Measurements from ENCODE around the gene LINGO3. TPM values are rescaled to one million over a fixed set of nuclear protein-coding genes. Genes with fewer than 3 reads are reported as not detected.

LINGO3 gene
- total and polyA plus RNA-seq, 10 of the 15 experiments (the other 5 are each of a cell fraction or from before 2014, with no cell fraction given) = 0.09 to 2.0 (median 0.40) TPM; not detected in 5

DNA sequence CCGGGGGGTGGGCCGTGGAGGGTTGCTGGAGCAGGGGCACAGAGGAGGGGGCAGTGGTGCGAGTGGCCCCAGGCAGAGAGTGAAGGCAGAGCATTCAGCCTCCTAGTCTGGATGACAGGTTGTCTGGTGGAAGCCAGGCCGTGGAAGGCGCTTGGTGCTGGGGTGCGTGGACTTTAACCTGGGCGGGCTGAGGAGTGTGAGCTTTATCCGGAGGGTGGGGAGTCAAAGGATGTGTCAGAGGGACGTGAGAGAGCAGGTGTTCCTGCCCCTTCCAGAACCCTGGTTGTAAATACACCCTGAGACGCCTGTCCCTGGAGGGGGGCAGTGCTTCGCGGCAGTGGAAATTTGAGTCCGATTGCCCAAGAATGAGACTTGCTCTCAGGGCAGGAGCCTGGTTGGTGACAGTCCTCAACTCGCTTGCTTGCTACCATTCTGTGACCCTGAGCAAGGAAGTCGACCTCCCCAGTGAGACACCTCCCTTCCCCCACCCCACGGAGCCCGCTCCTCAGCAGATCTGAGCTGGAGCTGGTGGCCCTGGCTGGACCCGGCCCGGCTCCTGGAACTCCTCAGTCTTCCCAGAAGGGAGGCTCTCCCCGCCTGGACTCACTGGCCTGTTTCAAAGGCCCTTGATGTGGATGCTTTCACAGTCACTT is 22.8 kb upstream of the LINGO3 start:
- no peak overlapping the region for H3K4me3 ChIP-seq
- POLR2A ChIA-PET = interaction anchor here (0.7 kb wide), 1 partner anchor 105 kb away, joined by 3 read pairs; no protein-coding TSS in a partner anchor
- TF ChIP-seq, protein P1, sequence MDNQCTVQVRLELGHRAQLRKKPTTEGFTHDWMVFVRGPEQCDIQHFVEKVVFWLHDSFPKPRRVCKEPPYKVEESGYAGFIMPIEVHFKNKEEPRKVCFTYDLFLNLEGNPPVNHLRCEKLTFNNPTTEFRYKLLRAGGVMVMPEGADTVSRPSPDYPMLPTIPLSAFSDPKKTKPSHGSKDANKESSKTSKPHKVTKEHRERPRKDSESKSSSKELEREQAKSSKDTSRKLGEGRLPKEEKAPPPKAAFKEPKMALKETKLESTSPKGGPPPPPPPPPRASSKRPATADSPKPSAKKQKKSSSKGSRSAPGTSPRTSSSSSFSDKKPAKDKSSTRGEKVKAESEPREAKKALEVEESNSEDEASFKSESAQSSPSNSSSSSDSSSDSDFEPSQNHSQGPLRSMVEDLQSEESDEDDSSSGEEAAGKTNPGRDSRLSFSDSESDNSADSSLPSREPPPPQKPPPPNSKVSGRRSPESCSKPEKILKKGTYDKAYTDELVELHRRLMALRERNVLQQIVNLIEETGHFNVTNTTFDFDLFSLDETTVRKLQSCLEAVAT (IDR thresholded peaks at IDR 0.05) = 0 out of 2 replicates have a peak, but pooled peaks have one; percentile 41
- no peak for TF ChIP-seq MXI1 (IDR thresholded peaks at IDR 0.05; ENCODE audit: low read depth, low read length)

DNA sequence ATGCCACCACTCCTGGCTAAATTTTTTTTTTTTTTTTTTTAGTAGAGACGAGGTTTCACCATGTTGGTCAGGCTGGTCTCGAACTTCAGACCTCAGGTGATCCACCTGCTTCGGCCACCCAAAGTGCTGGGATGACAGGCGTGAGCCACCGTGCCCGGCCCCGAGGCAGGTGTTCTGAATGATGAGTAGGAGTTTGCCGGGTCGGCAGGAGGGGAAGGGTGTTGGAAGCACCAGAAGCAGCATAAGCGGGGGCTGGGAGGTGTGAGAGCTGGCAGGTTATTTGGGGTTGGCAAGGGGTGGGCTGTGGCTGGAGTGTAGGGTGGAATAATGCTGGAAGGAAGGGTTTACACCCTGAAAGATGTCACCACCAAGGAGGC is 22.3 kb upstream of the LINGO3 start:
- no peak for FAIRE-seq
- ChIA-PET SMC1A (ENCODE audit: uncharacterized antibody, unreplicated experiment) (interaction anchor here (1.1 kb wide), 1 partner anchor 91 kb away, joined by 3 read pairs; no protein-coding TSS in a partner anchor), POLR2A (interaction anchor here (0.5 to 0.7 kb wide), 3 partner anchors 27 to 679 kb away, joined by 3 to 6 read pairs (median 4); no protein-coding TSS in a partner anchor), CTCF (interaction anchor here (0.6 to 1.2 kb wide), 3 partner anchors 62 to 433 kb away, joined by 3 read pairs; no protein-coding TSS in a partner anchor), RAD21 (ENCODE audit: unreplicated experiment) (interaction anchor here (0.7 kb wide), 1 partner anchor 385 kb away, joined by 4 read pairs; no protein-coding TSS in a partner anchor)
- 88% methylated on average over 9 of the region's 10 CpGs for WGBS (ENCODE audit: insufficient coverage, insufficient replicate concordance, low lambda C conversion rate, missing lambda C conversion rate)
- no TSS peak for BruUV-seq (replicated peaks)
- no peak for ATAC-seq
- Histone ChIP-seq H3K36me3 (ENCODE audit: control insufficient read depth in 2 of 2, insufficient read depth in 2 of 2, low read length in 1 of 2) (peaks cover 0 to 1% of the 10 kb centered on the region in 2 experiments; a peak in 3 of 4 replicates), H3K27ac (ENCODE audit: control insufficient read depth, insufficient read depth) (no peak overlapping the region), H3K79me2 (ENCODE audit: control insufficient read depth, insufficient read depth, low read length) (peaks cover 53% of the 10 kb centered on the region), H3K27me3 (replicated peaks in 1 of 2; ENCODE audit: control insufficient read depth in 2 of 2, insufficient read depth in 2 of 2, low read length in 1 of 2) (no peaks in the 10 kb centered on the region), H3K4me2 (ENCODE audit: control insufficient read depth, insufficient read depth) (peak overlapping the region; percentile 41; the same call in 1 of the 2 replicates), H3K9ac (ENCODE audit: control insufficient read depth, insufficient read depth, low read length) (no peak overlapping the region), H3K9me3 (replicated peaks; ENCODE audit: control insufficient read depth, insufficient read depth, low read length) (no peaks in the 10 kb centered on the region; the same call in 2 of the 3 replicates), H3K4me1 (ENCODE audit: control insufficient read depth, insufficient read depth, low read length) (peaks cover 22% of the 10 kb centered on the region), H2AFZ (ENCODE audit: control insufficient read depth, low read depth, low read length) (no peak overlapping the region), H4K20me1 (ENCODE audit: control insufficient read depth, insufficient read depth) (0 out of 2 replicates have a peak, but pooled peaks cover 3% of the 10 kb centered on the region), H3K4me3 (no peak overlapping the region)
- in situ Hi-C loops (cut with MboI) = no loop called here
- DNase-seq (ENCODE audit: low read depth, low spot score) = no peak
- intact Hi-C loops (cut with micrococcal nuclease; ENCODE audit: unreplicated experiment) = no loop called here
- TF ChIP-seq MEF2B (IDR thresholded peaks at IDR 0.05; ENCODE audit: partially characterized antibody, poor library complexity, severe bottlenecking) = no peak
- no peak for TF ChIP-seq STAT3 (IDR thresholded peaks at IDR 0.05; ENCODE audit: low read depth, low read length)
- TF ChIP-seq SIX5 (IDR thresholded peaks at IDR 0.05; ENCODE audit: low read depth, low read length, severe bottlenecking) = no peak
- TF ChIP-seq, protein P2, sequence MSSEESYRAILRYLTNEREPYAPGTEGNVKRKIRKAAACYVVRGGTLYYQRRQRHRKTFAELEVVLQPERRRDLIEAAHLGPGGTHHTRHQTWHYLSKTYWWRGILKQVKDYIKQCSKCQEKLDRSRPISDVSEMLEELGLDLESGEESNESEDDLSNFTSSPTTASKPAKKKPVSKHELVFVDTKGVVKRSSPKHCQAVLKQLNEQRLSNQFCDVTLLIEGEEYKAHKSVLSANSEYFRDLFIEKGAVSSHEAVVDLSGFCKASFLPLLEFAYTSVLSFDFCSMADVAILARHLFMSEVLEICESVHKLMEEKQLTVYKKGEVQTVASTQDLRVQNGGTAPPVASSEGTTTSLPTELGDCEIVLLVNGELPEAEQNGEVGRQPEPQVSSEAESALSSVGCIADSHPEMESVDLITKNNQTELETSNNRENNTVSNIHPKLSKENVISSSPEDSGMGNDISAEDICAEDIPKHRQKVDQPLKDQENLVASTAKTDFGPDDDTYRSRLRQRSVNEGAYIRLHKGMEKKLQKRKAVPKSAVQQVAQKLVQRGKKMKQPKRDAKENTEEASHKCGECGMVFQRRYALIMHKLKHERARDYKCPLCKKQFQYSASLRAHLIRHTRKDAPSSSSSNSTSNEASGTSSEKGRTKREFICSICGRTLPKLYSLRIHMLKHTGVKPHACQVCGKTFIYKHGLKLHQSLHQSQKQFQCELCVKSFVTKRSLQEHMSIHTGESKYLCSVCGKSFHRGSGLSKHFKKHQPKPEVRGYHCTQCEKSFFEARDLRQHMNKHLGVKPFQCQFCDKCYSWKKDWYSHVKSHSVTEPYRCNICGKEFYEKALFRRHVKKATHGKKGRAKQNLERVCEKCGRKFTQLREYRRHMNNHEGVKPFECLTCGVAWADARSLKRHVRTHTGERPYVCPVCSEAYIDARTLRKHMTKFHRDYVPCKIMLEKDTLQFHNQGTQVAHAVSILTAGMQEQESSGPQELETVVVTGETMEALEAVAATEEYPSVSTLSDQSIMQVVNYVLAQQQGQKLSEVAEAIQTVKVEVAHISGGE (CRISPR knock-in tag; IDR thresholded peaks at IDR 0.05) = no peak
- no peak for TF ChIP-seq MYC (IDR thresholded peaks at IDR 0.05; ENCODE audit: insufficient read depth, insufficient read length, insufficient replicate concordance, low read length, severe bottlenecking)
- no peak for TF ChIP-seq ZNF24 (IDR thresholded peaks at IDR 0.05)
- TF ChIP-seq MTA3 (IDR thresholded peaks at IDR 0.05; ENCODE audit: borderline replicate concordance, low read length) = no peak

More for the DNA sequence above, 22.8 kb upstream of the LINGO3 start:
- Histone ChIP-seq H4K20me1 (ENCODE audit: control insufficient read depth, insufficient read depth) (0 out of 2 replicates have a peak, but pooled peaks cover 3% of the 10 kb centered on the region), H3K4me1 (ENCODE audit: control insufficient read depth, insufficient read depth, low read length) (peaks cover 17% of the 10 kb centered on the region), H3K27me3 (replicated peaks in 1 of 2; ENCODE audit: control insufficient read depth in 2 of 2, insufficient read depth in 2 of 2, low read length in 1 of 2) (no peaks in the 10 kb centered on the region), H3K79me2 (ENCODE audit: control insufficient read depth, insufficient read depth, low read length) (peaks cover 51% of the 10 kb centered on the region), H3K36me3 (ENCODE audit: control insufficient read depth in 2 of 2, insufficient read depth in 2 of 2, low read length in 1 of 2) (peaks cover 0 to 1% of the 10 kb centered on the region in 2 experiments; a peak in 3 of 4 replicates), H3K27ac (ENCODE audit: control insufficient read depth, insufficient read depth) (no peak overlapping the region), H3K9ac (ENCODE audit: control insufficient read depth, insufficient read depth, low read length) (no peak overlapping the region), H3K9me3 (replicated peaks; ENCODE audit: control insufficient read depth, insufficient read depth, low read length) (no peaks in the 10 kb centered on the region; the same call in 2 of the 3 replicates), H2AFZ (ENCODE audit: control insufficient read depth, low read depth, low read length) (no peak overlapping the region), H3K4me2 (ENCODE audit: control insufficient read depth, insufficient read depth) (peak overlapping the region; percentile 41; the same call in 1 of the 2 replicates)
- intact Hi-C loops (cut with micrococcal nuclease; ENCODE audit: unreplicated experiment) = no loop called here
- ChIA-PET CTCF (interaction anchor here (0.6 to 1.7 kb wide), 3 partner anchors 55 to 290 kb away, joined by 3 to 4 read pairs (median 3); no protein-coding TSS in a partner anchor), RAD21 (ENCODE audit: unreplicated experiment) (no interaction called here), SMC1A (ENCODE audit: uncharacterized antibody, unreplicated experiment) (interaction anchor here (1.1 kb wide), 1 partner anchor 92 kb away, joined by 3 read pairs; no protein-coding TSS in a partner anchor)
- FAIRE-seq = no peak
- WGBS (ENCODE audit: insufficient coverage, insufficient replicate concordance, low lambda C conversion rate, missing lambda C conversion rate) = 91% methylated on average over 20 of the region's 20 CpGs
- ATAC-seq = no peak
- BruUV-seq (replicated peaks) = no TSS peak
- in situ Hi-C loops (cut with MboI) = no loop called here
- no peak for DNase-seq (ENCODE audit: low read depth, low spot score)

Measured in GM12878 (cell line).